CD14-positive monocyte (primary cell): Measurements from ENCODE around the gene POC1A. TPM values are rescaled to one million over a fixed set of nuclear protein-coding genes. Genes with fewer than 3 reads are reported as not detected.

ENCODE experiments used
- DNase-seq, 3 donors: peaks; one replicate each; pipeline ENCODE4 v3.0.0-alpha.2; 2011 to 2022
- H2AFZ ChIP-seq: 2 replicates; pipeline ENCODE4 v1.6.0; 2012; ENCODE audit warnings: mild to moderate bottlenecking, low read depth, low read length, inconsistent platforms; ENCODE audit not compliant: insufficient read depth, poor library complexity, severe bottlenecking
- H3K27ac ChIP-seq, 2 donors: 1 replicate in 1 of 2; 2 replicates in 1 of 2; pipeline ENCODE4 v1.5.1; 2012 to 2013; ENCODE audit warnings: low read length in 2 of 2, control low read depth in 1 of 2, inconsistent platforms in 1 of 2, low read depth in 1 of 2, mild to moderate bottlenecking in 1 of 2
- H3K27me3 ChIP-seq, 2 donors: one replicate each; pipeline versions ENCODE4 v1.6.0 to v1.6.1; 2011 to 2013; ENCODE audit warnings: low read length in 2 of 2; ENCODE audit not compliant: control insufficient read depth in 2 of 2, insufficient read depth in 2 of 2
- H3K36me3 ChIP-seq, 2 donors: replicated peaks in 1 of 2; 1 replicate in 1 of 2; 2 replicates in 1 of 2; pipeline versions ENCODE4 v1.5.1 to v1.6.1; 2012 to 2013; ENCODE audit warnings: low read length in 2 of 2, control low read depth in 1 of 2, inconsistent platforms in 1 of 2, mild to moderate bottlenecking in 1 of 2; ENCODE audit not compliant: insufficient read depth in 2 of 2, control insufficient read depth in 1 of 2
- H3K4me1 ChIP-seq, 2 donors: 1 replicate in 1 of 2; 2 replicates in 1 of 2; pipeline versions ENCODE4 v1.5.1 to v1.6.1; 2012 to 2013; ENCODE audit warnings: low read length in 2 of 2, control low read depth in 1 of 2, inconsistent platforms in 1 of 2, mild to moderate bottlenecking in 1 of 2, moderate library complexity in 1 of 2; ENCODE audit not compliant: insufficient read depth in 2 of 2, control insufficient read depth in 1 of 2
- H3K4me2 ChIP-seq: replicated peaks from 2 replicates; pipeline ENCODE3; 2012; ENCODE audit warnings: low read length, moderate library complexity, mild to moderate bottlenecking; ENCODE audit not compliant: poor library complexity, severe bottlenecking; ENCODE audit errors: extremely low read depth
- H3K4me3 ChIP-seq, 3 experiments: fragments of 200-600 bp in 1 of 3; sonication (generic) in 1 of 3; replicated peaks in 1 of 3; 1 replicate in 2 of 3; 2 replicates in 1 of 3; pipeline ENCODE4 v1.5.1; 2011 to 2013; ENCODE audit warnings: low read length in 3 of 3, mild to moderate bottlenecking in 3 of 3, control low read depth in 2 of 3, low read depth in 2 of 3, inconsistent platforms in 1 of 3, moderate library complexity in 1 of 3
- H3K79me2 ChIP-seq: 2 replicates; pipeline ENCODE4 v1.6.0; 2012; ENCODE audit warnings: mild to moderate bottlenecking, control low read depth, inconsistent platforms, low read length, moderate library complexity; ENCODE audit not compliant: insufficient read depth
- H3K9ac ChIP-seq: 2 replicates; pipeline ENCODE4 v1.6.0; 2017; ENCODE audit warnings: low read length, mild to moderate bottlenecking; ENCODE audit not compliant: insufficient read depth, poor library complexity, severe bottlenecking
- H3K9me3 ChIP-seq, 2 donors: replicated peaks in 1 of 2; 1 replicate in 1 of 2; 2 replicates in 1 of 2; pipeline versions ENCODE4 v1.5.1 to v1.6.1; 2012 to 2013; ENCODE audit warnings: low read length in 2 of 2, control low read depth in 1 of 2; ENCODE audit not compliant: control insufficient read depth in 1 of 2, insufficient read depth in 1 of 2
- H4K20me1 ChIP-seq: 2 replicates; pipeline ENCODE4 v1.6.0; 2012; ENCODE audit warnings: mild to moderate bottlenecking, low read length, control low read depth, moderate library complexity; ENCODE audit not compliant: insufficient read depth
- H3K27ac Mint-ChIP-seq, 7 donors: one replicate each; pipeline ENCODE4 v1.8.0; 2020; ENCODE audit warnings: mild to moderate bottlenecking in 7 of 7, mixed read lengths in 7 of 7, moderate library complexity in 6 of 7, inconsistent platforms in 2 of 7
- H3K27me3 Mint-ChIP-seq, 3 donors: one replicate each; pipeline ENCODE4 v1.8.0; 2021 to 2022; ENCODE audit warnings: low read depth in 3 of 3, mild to moderate bottlenecking in 3 of 3, mixed read lengths in 3 of 3, moderate library complexity in 3 of 3, inconsistent platforms in 1 of 3
- H3K36me3 Mint-ChIP-seq, 2 donors: one replicate each; pipeline ENCODE4 v1.8.0; 2020; ENCODE audit warnings: mixed read lengths in 2 of 2, inconsistent platforms in 1 of 2, mild to moderate bottlenecking in 1 of 2
- H3K4me1 Mint-ChIP-seq: one replicate; pipeline ENCODE4 v1.8.0; 2020; ENCODE audit warnings: mild to moderate bottlenecking, mixed read lengths
- H3K4me3 Mint-ChIP-seq, 2 donors: one replicate each; pipeline ENCODE4 v1.8.0; 2020; ENCODE audit warnings: mild to moderate bottlenecking in 2 of 2, mixed read lengths in 2 of 2, moderate library complexity in 1 of 2
- H3K9me3 Mint-ChIP-seq, 7 donors: one replicate each; pipeline ENCODE4 v1.8.0; 2020 to 2022; ENCODE audit warnings: mixed read lengths in 7 of 7, mild to moderate bottlenecking in 6 of 7, moderate library complexity in 6 of 7, inconsistent platforms in 2 of 7
- whole genome bisulfite sequencing: methylation state at CpG from one replicate; pipeline ENCODE4 v1.1.5; 2013; ENCODE audit warnings: missing lambda C conversion rate; ENCODE audit not compliant: insufficient coverage; 5-methylcytosine and 5-hydroxymethylcytosine counted together
- intact Hi-C, 2 donors: fragments of 100-400 bp; cut with micrococcal nuclease; formaldehyde crosslinking; loops; one replicate each; pipeline versions ENCODE4 v1.15.0 to v1.15.1; 2023
- polyA plus RNA-seq, 3 donors: library from polyadenylated mRNA; depleted of rRNA in 1 of 3; unstranded in 2 of 3; stranded (reverse) in 1 of 3; fragments of 300-500 nt in 2 of 3; fragments of >200 nt in 1 of 3; fragmentation: Illumina TruSeq in 2 of 3; gene quantifications; 1 replicate in 2 of 3; 2 replicates in 1 of 3; pipeline ENCODE4 v1.2.3, GENCODE V29; 2012 to 2021
- TF ChIP-seq, protein P1 (sequence below): fragments of 200-600 bp; IDR thresholded peaks from one replicate; pipeline ENCODE4 v1.8.0; 2022; ENCODE audit warnings: antibody characterized with exemption, mild to moderate bottlenecking

POC1A gene
- polyA plus RNA-seq, 3 donors, result 1.2 to 2.0 (median 1.5) TPM

- Mint-ChIP-seq H3K27me3 (peaks cover 0 to 3% (median 1%) of the 10 kb centered on the region in 3 donors), H3K9me3 (no peaks in the 10 kb centered on the region), H3K4me1 (peaks cover 12% of the 10 kb centered on the region), H3K36me3 (peaks cover 20 to 53% of the 10 kb centered on the region in 2 donors), H3K27ac (peak overlapping the region in 4 of 7 donors; percentile 20 to 66 (median 48)), H3K4me3 (no peak overlapping the region)
- Histone ChIP-seq H3K27me3 (no peaks in the 10 kb centered on the region), H3K9me3 (no peaks in the 10 kb centered on the region), H3K36me3 (peaks cover 2 to 23% of the 10 kb centered on the region in 2 donors), H3K79me2 (no peaks in the 10 kb centered on the region), H3K4me2 (no peak overlapping the region), H3K4me3 (no peak overlapping the region), H3K4me1 (peaks cover 0 to 5% of the 10 kb centered on the region in 2 donors), H4K20me1 (no peaks in the 10 kb centered on the region), H3K9ac (no peak overlapping the region), H3K27ac (peak overlapping the region in 1 of 2 donors; percentile 33), H2AFZ (no peak overlapping the region)
- 0% methylated on average over 1 of the region's 3 CpGs for WGBS
- TF ChIP-seq, protein P1, sequence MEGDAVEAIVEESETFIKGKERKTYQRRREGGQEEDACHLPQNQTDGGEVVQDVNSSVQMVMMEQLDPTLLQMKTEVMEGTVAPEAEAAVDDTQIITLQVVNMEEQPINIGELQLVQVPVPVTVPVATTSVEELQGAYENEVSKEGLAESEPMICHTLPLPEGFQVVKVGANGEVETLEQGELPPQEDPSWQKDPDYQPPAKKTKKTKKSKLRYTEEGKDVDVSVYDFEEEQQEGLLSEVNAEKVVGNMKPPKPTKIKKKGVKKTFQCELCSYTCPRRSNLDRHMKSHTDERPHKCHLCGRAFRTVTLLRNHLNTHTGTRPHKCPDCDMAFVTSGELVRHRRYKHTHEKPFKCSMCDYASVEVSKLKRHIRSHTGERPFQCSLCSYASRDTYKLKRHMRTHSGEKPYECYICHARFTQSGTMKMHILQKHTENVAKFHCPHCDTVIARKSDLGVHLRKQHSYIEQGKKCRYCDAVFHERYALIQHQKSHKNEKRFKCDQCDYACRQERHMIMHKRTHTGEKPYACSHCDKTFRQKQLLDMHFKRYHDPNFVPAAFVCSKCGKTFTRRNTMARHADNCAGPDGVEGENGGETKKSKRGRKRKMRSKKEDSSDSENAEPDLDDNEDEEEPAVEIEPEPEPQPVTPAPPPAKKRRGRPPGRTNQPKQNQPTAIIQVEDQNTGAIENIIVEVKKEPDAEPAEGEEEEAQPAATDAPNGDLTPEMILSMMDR, result no peak
- intact Hi-C loops, result no loop called here
- DNase-seq, result no peak
Observed at GRCh38 chr3:52077925-52078324, 76.3 kb downstream of the POC1A start.

GRCh38 chr3:52076896-52077780 is 77.1 kb downstream of the POC1A start:
- no peaks in the 10 kb centered on the region for H3K27me3 ChIP-seq
- no peaks in the 10 kb centered on the region for H3K9me3 Mint-ChIP-seq
- H3K27me3 Mint-ChIP-seq, result peaks cover 0 to 3% (median 3%) of the 10 kb centered on the region in 3 donors
- peaks cover 13% of the 10 kb centered on the region for H3K4me1 Mint-ChIP-seq
- intact Hi-C loops, result no loop called here
- 95% methylated on average over 10 of the region's 14 CpGs for WGBS
- no peak overlapping the region for H3K4me3 Mint-ChIP-seq
- no peaks in the 10 kb centered on the region for H3K79me2 ChIP-seq
- TF ChIP-seq, protein P1, result no peak
- H3K36me3 Mint-ChIP-seq, result peaks cover 20 to 48% of the 10 kb centered on the region in 2 donors
- H2AFZ ChIP-seq, result no peak overlapping the region
- H3K27ac Mint-ChIP-seq, result peak overlapping the region in 2 of 7 donors; percentile 50 to 72
- H3K9ac ChIP-seq, result no peak overlapping the region
- H4K20me1 ChIP-seq, result no peaks in the 10 kb centered on the region
- peaks cover 3 to 5% of the 10 kb centered on the region in 2 donors for H3K4me1 ChIP-seq
- no peak overlapping the region for H3K4me3 ChIP-seq
- H3K36me3 ChIP-seq, result peaks cover 2 to 23% of the 10 kb centered on the region in 2 donors
- no peaks in the 10 kb centered on the region for H3K9me3 ChIP-seq
- peak in 1 of 3 donors; percentile 33 for DNase-seq
- no peak overlapping the region for H3K4me2 ChIP-seq
- H3K27ac ChIP-seq, result peak overlapping the region in 1 of 2 donors; percentile 33
